Measurements from ENCODE around the gene CARD14.

The CARD14 gene

GRCh38 chr17:80183581-80184422, 14.0 kb downstream of the CARD14 start:
- no peak for DNase-seq (ENCODE audit: low read depth)
- no peak for TF ChIP-seq CTCF (IDR thresholded peaks at IDR 0.05; ENCODE audit: low read depth, low read length, missing control alignments)
- no peak overlapping the region for H3K4me3 ChIP-seq (ENCODE audit: low read depth, low read length)

GRCh38 chr17:80184423-80184714, 14.5 kb downstream of the CARD14 start:
- H3K4me3 ChIP-seq (ENCODE audit: low read depth, low read length): no peak overlapping the region
- TF ChIP-seq CTCF (IDR thresholded peaks at IDR 0.05; ENCODE audit: low read depth, low read length, missing control alignments): no peak
- DNase-seq (ENCODE audit: low read depth): no peak

- no peak overlapping the region for H3K4me3 ChIP-seq (ENCODE audit: low read depth, low read length)
- TF ChIP-seq CTCF (IDR thresholded peaks at IDR 0.05; ENCODE audit: low read depth, low read length, missing control alignments): no peak
- no peak for DNase-seq (ENCODE audit: low read depth)
Measured at GRCh38 chr17:80185968-80186367, 16.1 kb downstream of the CARD14 start.

- H3K4me3 ChIP-seq (ENCODE audit: low read depth, low read length): no peak overlapping the region
- DNase-seq (ENCODE audit: low read depth): no peak
- no peak for TF ChIP-seq CTCF (IDR thresholded peaks at IDR 0.05; ENCODE audit: low read depth, low read length, missing control alignments)
Measured at GRCh38 chr17:80187090-80187489, 17.3 kb downstream of the CARD14 start.

GRCh38 chr17:80187515-80187941, 17.7 kb downstream of the CARD14 start:
- TF ChIP-seq CTCF (IDR thresholded peaks at IDR 0.05; ENCODE audit: low read depth, low read length, missing control alignments): no peak
- H3K4me3 ChIP-seq (ENCODE audit: low read depth, low read length): no peak overlapping the region

GRCh38 chr17:80189611-80190010, 19.8 kb downstream of the CARD14 start:
- TF ChIP-seq CTCF (IDR thresholded peaks at IDR 0.05; ENCODE audit: low read depth, low read length, missing control alignments): no peak
- no peak for DNase-seq (ENCODE audit: low read depth)
- no peak overlapping the region for H3K4me3 ChIP-seq (ENCODE audit: low read depth, low read length)

More at GRCh38 chr17:80187515-80187941, 17.7 kb downstream of the CARD14 start:
- no peak for DNase-seq (ENCODE audit: low read depth)

GRCh38 chr17:80190716-80191115, 20.9 kb downstream of the CARD14 start:
- TF ChIP-seq CTCF (IDR thresholded peaks at IDR 0.05; ENCODE audit: low read depth, low read length, missing control alignments): no peak
- no peak overlapping the region for H3K4me3 ChIP-seq (ENCODE audit: low read depth, low read length)
- DNase-seq (ENCODE audit: low read depth): no peak

Data from GM12864 (cell line).